ENCODE data around the gene SYNGR3. TPM values are rescaled to one million over a fixed set of nuclear protein-coding genes. Genes with fewer than 3 reads are reported as not detected.
"Not testable (repeated sequence)": the region's sequence is repeated elsewhere in the genome, so short reads cannot be mapped to it uniquely, and the experiment has no call there.

SYNGR3 gene
- total RNA-seq, 2 donors from 2014 or later = 2.0 to 9.0 TPM

GRCh38 chr16:2024032-2024420, 34.3 kb downstream of the SYNGR3 start:
- no peak for DNase-seq (ENCODE audit: low spot score in 2 of 2)
- no peak for ATAC-seq
- no peaks in the 10 kb centered on the region for H3K36me3 Mint-ChIP-seq
- H3K27ac Mint-ChIP-seq = peak overlapping the region in 1 of 2 donors; percentile 66
- no peaks in the 10 kb centered on the region for H3K9me3 Mint-ChIP-seq

GRCh38 chr16:2025251-2025650, 35.5 kb downstream of the SYNGR3 start:
- H3K9me3 Mint-ChIP-seq = no peaks in the 10 kb centered on the region
- no peak for DNase-seq (ENCODE audit: low spot score in 2 of 2)
- ATAC-seq = no peak

GRCh38 chr16:2025878-2026460, 36.2 kb downstream of the SYNGR3 start:
- H3K27ac Mint-ChIP-seq = no peak overlapping the region
- ATAC-seq (no peak), DNase-seq (ENCODE audit: low spot score in 2 of 2) (no peak)
- H3K36me3 Mint-ChIP-seq = no peaks in the 10 kb centered on the region
- H3K9me3 Mint-ChIP-seq = no peaks in the 10 kb centered on the region

More at GRCh38 chr16:2025251-2025650, 35.5 kb downstream of the SYNGR3 start:
- Mint-ChIP-seq H3K36me3 (no peaks in the 10 kb centered on the region), H3K27ac (peak overlapping the region in 1 of 2 donors; percentile 41)

- peak in 1 of 2 donors; percentile 22 for ATAC-seq
- H3K27ac Mint-ChIP-seq = no peak within 1 kb of the TSS
Observed at GRCh38 chr16:2026461-2027023, 36.8 kb downstream of the SYNGR3 start, which contains the start of gene NHERF2. Gene NHERF2 (plus strand): TSS chr16:2026902. CDS start chr16:2027006, 104 bp downstream.

GRCh38 chr16:2027024-2028010, 37.5 kb downstream of the SYNGR3 start:
- no peaks in the 10 kb centered on the region for H3K9me3 Mint-ChIP-seq
- H3K36me3 Mint-ChIP-seq = no peaks in the 10 kb centered on the region
- ATAC-seq (peak in 1 of 2 donors; percentile 4), DNase-seq (ENCODE audit: low spot score in 2 of 2) (no peak)
- H3K27ac Mint-ChIP-seq = no peak overlapping the region

More at GRCh38 chr16:2026461-2027023, 36.8 kb downstream of the SYNGR3 start, which contains the start of gene NHERF2:
- H3K36me3 Mint-ChIP-seq = no peaks in the 10 kb centered on the region
- H3K9me3 Mint-ChIP-seq = no peaks in the 10 kb centered on the region
- DNase-seq (ENCODE audit: low spot score in 2 of 2) = no peak

GRCh38 chr16:2028146-2028545, 38.4 kb downstream of the SYNGR3 start:
- H3K36me3 Mint-ChIP-seq = no peaks in the 10 kb centered on the region
- no peak overlapping the region for H3K27ac Mint-ChIP-seq
- no peaks in the 10 kb centered on the region for H3K9me3 Mint-ChIP-seq
- no peak for ATAC-seq
- DNase-seq (ENCODE audit: low spot score in 2 of 2) = no peak

- no peak overlapping the region for H3K27ac Mint-ChIP-seq
- no peak for DNase-seq (ENCODE audit: low spot score in 2 of 2)
- ATAC-seq = no peak
- no peaks in the 10 kb centered on the region for H3K9me3 Mint-ChIP-seq
- no peaks in the 10 kb centered on the region for H3K36me3 Mint-ChIP-seq
Observed at GRCh38 chr16:2028620-2029220, 39.0 kb downstream of the SYNGR3 start.

- DNase-seq (ENCODE audit: low spot score in 2 of 2) (no peak), ATAC-seq (no peak)
- Mint-ChIP-seq H3K9me3 (no peaks in the 10 kb centered on the region), H3K36me3 (no peaks in the 10 kb centered on the region), H3K27ac (no peak overlapping the region)
Observed at GRCh38 chr16:2029350-2029749, 39.6 kb downstream of the SYNGR3 start.

- Mint-ChIP-seq H3K9me3 (no peaks in the 10 kb centered on the region), H3K27ac (no peak overlapping the region), H3K36me3 (no peaks in the 10 kb centered on the region)
- ATAC-seq (no peak), DNase-seq (ENCODE audit: low spot score in 2 of 2) (no peak)
Observed at GRCh38 chr16:2030036-2030435, 40.3 kb downstream of the SYNGR3 start.

GRCh38 chr16:2031081-2031577, 41.4 kb downstream of the SYNGR3 start:
- Mint-ChIP-seq H3K9me3 (no peaks in the 10 kb centered on the region), H3K27ac (no peak overlapping the region), H3K36me3 (no peaks in the 10 kb centered on the region)
- DNase-seq (ENCODE audit: low spot score in 2 of 2) = no peak
- no peak for ATAC-seq

- ATAC-seq (peak in 1 of 2 donors; percentile 26), DNase-seq (ENCODE audit: low spot score in 2 of 2) (no peak)
- H3K27ac Mint-ChIP-seq = peak overlapping the region; percentile 80 to 85
- H3K9me3 Mint-ChIP-seq = no peaks in the 10 kb centered on the region
- H3K36me3 Mint-ChIP-seq = no peaks in the 10 kb centered on the region
Observed at GRCh38 chr16:2032285-2033056, 42.7 kb downstream of the SYNGR3 start.

GRCh38 chr16:2033057-2033908, 43.5 kb downstream of the SYNGR3 start:
- DNase-seq (ENCODE audit: low spot score in 2 of 2) = no peak

GRCh38 chr16:2033909-2034695, 44.3 kb downstream of the SYNGR3 start:
- H3K27ac Mint-ChIP-seq; ATAC-seq; H3K36me3 Mint-ChIP-seq; H3K9me3 Mint-ChIP-seq; DNase-seq (ENCODE audit: low spot score in 2 of 2): not testable (repeated sequence)

More at GRCh38 chr16:2033057-2033908, 43.5 kb downstream of the SYNGR3 start:
- peak; percentile 23 to 33 for ATAC-seq
- Mint-ChIP-seq H3K27ac (no peak overlapping the region), H3K36me3 (no peaks in the 10 kb centered on the region), H3K9me3 (no peaks in the 10 kb centered on the region)

GRCh38 chr16:2034696-2035430, 45.1 kb downstream of the SYNGR3 start:
- H3K27ac Mint-ChIP-seq = no peak overlapping the region
- no peaks in the 10 kb centered on the region for H3K36me3 Mint-ChIP-seq
- no peaks in the 10 kb centered on the region for H3K9me3 Mint-ChIP-seq
- no peak for DNase-seq (ENCODE audit: low spot score in 2 of 2)
- no peak for ATAC-seq
